Measurements from ENCODE around the gene NHS. TPM values are rescaled to one million over a fixed set of nuclear protein-coding genes. Genes with fewer than 3 reads are reported as not detected.

NHS gene
- total RNA-seq, 2 donors from 2014 or later = 6.0 to 7.3 TPM

- DNase-seq = no peak
- Mint-ChIP-seq H3K36me3 (ENCODE audit: low read depth) (no peaks in the 10 kb centered on the region), H3K27ac (no peak overlapping the region), H3K4me3 (no peak overlapping the region), H3K27me3 (ENCODE audit: insufficient read depth) (peaks cover 59% of the 10 kb centered on the region), H3K9me3 (no peaks in the 10 kb centered on the region), H3K4me1 (peaks cover 6% of the 10 kb centered on the region)
- no peaks in the 10 kb centered on the region for H3K4me1 ChIP-seq (ENCODE audit: control insufficient read depth, insufficient read depth, low read length)
- peaks cover 37% of the 10 kb centered on the region for H3K27me3 ChIP-seq (ENCODE audit: control insufficient read depth, insufficient read depth, low read length, poor library complexity, severe bottlenecking)
- H3K9ac ChIP-seq (ENCODE audit: extremely low read depth, low read length, poor library complexity, severe bottlenecking) = no peak overlapping the region
- H3K4me3 ChIP-seq (ENCODE audit: low read length) = no peak overlapping the region
- H3K9me3 ChIP-seq (ENCODE audit: control insufficient read depth, low read length) = no peaks in the 10 kb centered on the region
- no peak overlapping the region for H3K27ac ChIP-seq (ENCODE audit: low read depth, low read length)
- no peaks in the 10 kb centered on the region for H3K36me3 ChIP-seq (ENCODE audit: control insufficient read depth, insufficient read depth, low read length)
- no peak for TF ChIP-seq CTCF (conservative IDR thresholded peaks at IDR 0.05)
- WGBS, 2 experiments (ENCODE audit: insufficient coverage in 1 of 2, insufficient read length in 1 of 2) = 83 to 100% methylated on average over 3 to 8 of the region's 11 CpGs
Measured at GRCh38 chrX:17740137-17741122, 365.4 kb downstream of the NHS start.

GRCh38 chrX:17741123-17741511 lies 366.1 kb downstream of the NHS start:
- no peaks in the 10 kb centered on the region for H3K9me3 Mint-ChIP-seq
- no peaks in the 10 kb centered on the region for H3K4me1 ChIP-seq (ENCODE audit: control insufficient read depth, insufficient read depth, low read length)
- no peak overlapping the region for H3K4me3 Mint-ChIP-seq
- no peaks in the 10 kb centered on the region for H3K9me3 ChIP-seq (ENCODE audit: control insufficient read depth, low read length)
- peaks cover 6% of the 10 kb centered on the region for H3K4me1 Mint-ChIP-seq
- H3K27me3 ChIP-seq (ENCODE audit: control insufficient read depth, insufficient read depth, low read length, poor library complexity, severe bottlenecking) = peaks cover 37% of the 10 kb centered on the region
- no peak overlapping the region for H3K9ac ChIP-seq (ENCODE audit: extremely low read depth, low read length, poor library complexity, severe bottlenecking)
- H3K4me3 ChIP-seq (ENCODE audit: low read length) = no peak overlapping the region
- no peak overlapping the region for H3K27ac ChIP-seq (ENCODE audit: low read depth, low read length)
- no peak overlapping the region for H3K27ac Mint-ChIP-seq
- 68% methylated on average over 3 to 9 of the region's 9 CpGs for WGBS, 2 experiments (ENCODE audit: insufficient coverage in 1 of 2, insufficient read length in 1 of 2)
- no peaks in the 10 kb centered on the region for H3K36me3 Mint-ChIP-seq (ENCODE audit: low read depth)
- DNase-seq = no peak
- no peaks in the 10 kb centered on the region for H3K36me3 ChIP-seq (ENCODE audit: control insufficient read depth, insufficient read depth, low read length)
- H3K27me3 Mint-ChIP-seq (ENCODE audit: insufficient read depth) = peaks cover 59% of the 10 kb centered on the region
- no peak for TF ChIP-seq CTCF (conservative IDR thresholded peaks at IDR 0.05)

GRCh38 chrX:17743913-17744312 lies 368.9 kb downstream of the NHS start:
- no peak for TF ChIP-seq CTCF (conservative IDR thresholded peaks at IDR 0.05)
- no peak overlapping the region for H3K4me3 Mint-ChIP-seq
- Histone ChIP-seq H3K9ac (ENCODE audit: extremely low read depth, low read length, poor library complexity, severe bottlenecking) (no peak overlapping the region), H3K27ac (ENCODE audit: low read depth, low read length) (no peak overlapping the region), H3K36me3 (ENCODE audit: control insufficient read depth, insufficient read depth, low read length) (no peaks in the 10 kb centered on the region), H3K4me1 (ENCODE audit: control insufficient read depth, insufficient read depth, low read length) (no peaks in the 10 kb centered on the region), H3K27me3 (ENCODE audit: control insufficient read depth, insufficient read depth, low read length, poor library complexity, severe bottlenecking) (peaks cover 33% of the 10 kb centered on the region), H3K9me3 (ENCODE audit: control insufficient read depth, low read length) (no peaks in the 10 kb centered on the region), H3K4me3 (ENCODE audit: low read length) (no peak overlapping the region)
- H3K36me3 Mint-ChIP-seq (ENCODE audit: low read depth) = no peaks in the 10 kb centered on the region
- H3K9me3 Mint-ChIP-seq = no peaks in the 10 kb centered on the region
- no peak overlapping the region for H3K27ac Mint-ChIP-seq
- peaks cover 48% of the 10 kb centered on the region for H3K27me3 Mint-ChIP-seq (ENCODE audit: insufficient read depth)
- WGBS, 2 experiments (ENCODE audit: insufficient coverage in 1 of 2, insufficient read length in 1 of 2) = no CpG with 5 or more reads among the region's 2 CpGs
- peaks cover 6% of the 10 kb centered on the region for H3K4me1 Mint-ChIP-seq
- no peak for DNase-seq
